ENCODE results near the gene FTO. TPM values are rescaled to one million over a fixed set of nuclear protein-coding genes. Genes with fewer than 3 reads are reported as not detected.

FTO gene
- total and polyA plus RNA-seq, 2 of the 13 experiments (the other 11 are each of a cell fraction or from before 2014, with no cell fraction given) = 41.6 to 55.8 TPM

DNA sequence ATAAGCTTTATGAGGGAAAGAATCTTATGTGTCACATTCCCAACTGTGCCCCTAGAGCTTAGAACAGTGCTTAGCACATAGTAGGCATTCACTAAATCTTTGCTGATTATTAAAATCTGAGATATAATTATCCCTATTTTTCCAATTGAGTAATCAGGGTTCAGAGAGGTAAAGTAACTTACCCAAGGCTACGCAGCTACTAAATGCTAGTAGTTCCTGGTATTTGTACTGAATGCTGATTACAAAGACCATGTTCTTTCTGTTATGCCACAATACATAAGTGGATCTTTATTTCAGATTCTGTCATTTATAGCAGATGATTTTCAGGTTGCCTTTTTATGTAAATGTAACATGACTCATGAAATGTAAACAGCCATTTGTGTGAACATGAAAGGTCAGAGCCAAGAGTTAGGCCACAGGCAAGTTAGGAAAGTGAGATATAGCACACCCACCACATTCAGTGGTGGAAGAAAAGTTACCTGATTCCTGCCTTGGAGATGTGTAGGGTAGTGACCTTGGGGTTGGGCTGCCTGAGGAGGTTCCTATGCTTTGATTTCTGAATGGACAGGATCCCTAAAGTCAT is 77.2 kb downstream of the FTO start:
- POLR2A ChIA-PET = no interaction called here
- 0 out of 2 replicates have a peak, but pooled peaks have one; percentile 25 for TF ChIP-seq ZNF670 (CRISPR knock-in tag; IDR thresholded peaks at IDR 0.05; ENCODE audit: borderline replicate concordance)
- TF ChIP-seq ZNF678 (CRISPR knock-in tag; IDR thresholded peaks at IDR 0.05) = no peak
- TF ChIP-seq NR2F1 (CRISPR knock-in tag; IDR thresholded peaks at IDR 0.05) = peak; percentile 19 to 51; a peak in 1 of 4 replicates
- TF ChIP-seq FOXP4 (CRISPR knock-in tag; IDR thresholded peaks at IDR 0.05) = no peak
- no peak for TF ChIP-seq BHLHE40 (IDR thresholded peaks at IDR 0.05; ENCODE audit: low read length)
- TF ChIP-seq NCOA5 (CRISPR knock-in tag; IDR thresholded peaks at IDR 0.05) = no peak
- TF ChIP-seq ZNF776 (CRISPR knock-in tag; IDR thresholded peaks at IDR 0.05) = no peak
- TF ChIP-seq FUBP1 (CRISPR knock-in tag; IDR thresholded peaks at IDR 0.05; ENCODE audit: borderline replicate concordance) = no peak
- TF ChIP-seq ZNF629 (CRISPR knock-in tag; conservative IDR thresholded peaks at IDR 0.05) = no peak
- TF ChIP-seq MED1 (CRISPR knock-in tag; IDR thresholded peaks at IDR 0.05) = no peak
- TF ChIP-seq PATZ1 (CRISPR knock-in tag; IDR thresholded peaks at IDR 0.05) = no peak

More for the DNA sequence above, 77.2 kb downstream of the FTO start:
- Histone ChIP-seq H3K9ac (ENCODE audit: insufficient read depth, low read depth, low read length) (no peak overlapping the region), H3K36me3 (replicated peaks in 1 of 2; ENCODE audit: control insufficient read depth in 1 of 2, insufficient read depth in 2 of 2, low read length in 2 of 2) (no peaks in the 10 kb centered on the region), H3K27me3 (ENCODE audit: control insufficient read depth in 1 of 2, insufficient read depth in 2 of 2, low read length in 2 of 2) (no peaks in the 10 kb centered on the region), H3K27ac (ENCODE audit: extremely low read length, insufficient read depth, low read length) (no peak overlapping the region), H2AFZ (ENCODE audit: low read length) (no peak overlapping the region), H3K4me1 (ENCODE audit: insufficient read depth, low read length) (peaks cover 45% of the 10 kb centered on the region), H3K4me2 (ENCODE audit: low read depth, low read length) (no peak overlapping the region; the same call in 1 of the 2 replicates), H4K20me1 (ENCODE audit: insufficient read depth, low read length) (no peaks in the 10 kb centered on the region), H3K9me3 (ENCODE audit: low read length) (no peaks in the 10 kb centered on the region), H3K4me3 (replicated peaks in 1 of 3; ENCODE audit: insufficient read depth in 1 of 3, low read depth in 2 of 3, low read length in 3 of 3) (no peak overlapping the region), H3K79me2 (ENCODE audit: insufficient read depth, low read length) (peaks cover 22% of the 10 kb centered on the region)
- no TSS peak for BruUV-seq (replicated peaks)
- CTCF ChIA-PET (ENCODE audit: low intra/inter-chr PET ratio, low total read pairs) = no interaction called here
- WGBS (ENCODE audit: low lambda C conversion rate) = 96% methylated on average over 1 of the region's 1 CpG
- intact Hi-C loops (cut with micrococcal nuclease; ENCODE audit: unreplicated experiment) (no loop called here), in situ Hi-C loops (cut with HindIII; ENCODE audit: extremely low pct_ligation_motif_present, low pct_unique_long_range_greater_than_20kb) (no loop called here)
- DNase-seq (ENCODE audit: low spot score) (peak; percentile 68), ATAC-seq (peak; percentile 78), FAIRE-seq (peak; percentile 26)
